DOHH2 (cell line): ENCODE measurements around the gene HOXA1.

Source experiments
- H3F3A ChIP-seq: fragments of 200-600 bp; sonication (generic), shearing (Covaris generic); 2 replicates; pipeline ENCODE4 v1.6.0; 2016; ENCODE audit warnings: antibody characterized with exemption, mild to moderate bottlenecking; ENCODE audit not compliant: control insufficient read depth, insufficient read depth
- H3K27ac ChIP-seq: fragments of 200-600 bp; sonication (generic); 2 replicates; pipeline ENCODE4 v1.5.1; 2014; ENCODE audit warnings: low read depth, mild to moderate bottlenecking, low read length, moderate library complexity
- H3K27me3 ChIP-seq: fragments of 200-600 bp; sonication (generic); 2 replicates; pipeline ENCODE4 v1.6.1; 2014; ENCODE audit warnings: mild to moderate bottlenecking, low read length, mixed read lengths; ENCODE audit not compliant: control insufficient read depth
- H3K36me3 ChIP-seq: fragments of 200-600 bp; sonication (generic); 2 replicates; pipeline ENCODE4 v1.6.1; 2014; ENCODE audit warnings: mild to moderate bottlenecking, low read length, moderate library complexity, mixed read lengths; ENCODE audit not compliant: control insufficient read depth
- H3K4me1 ChIP-seq: fragments of 200-600 bp; sonication (generic); 2 replicates; pipeline ENCODE4 v1.6.1; 2014; ENCODE audit warnings: mild to moderate bottlenecking, low read length, mixed read lengths; ENCODE audit not compliant: control insufficient read depth
- H3K4me2 ChIP-seq: fragments of 200-600 bp; sonication (generic); 2 replicates; pipeline ENCODE4 v1.6.0; 2014; ENCODE audit warnings: mild to moderate bottlenecking, low read length, moderate library complexity
- H3K4me3 ChIP-seq: fragments of 200-600 bp; sonication (generic); 2 replicates; pipeline ENCODE4 v1.5.1; 2014; ENCODE audit warnings: mild to moderate bottlenecking, low read length, mixed read lengths
- H3K79me2 ChIP-seq: fragments of 200-600 bp; sonication (generic); 2 replicates; pipeline ENCODE4 v1.6.1; 2014; ENCODE audit warnings: mild to moderate bottlenecking, low read length, mixed read lengths; ENCODE audit not compliant: control insufficient read depth
- H3K9me2 ChIP-seq: fragments of 200-600 bp; sonication (generic); replicated peaks from 2 replicates; pipeline ENCODE4 v1.6.1; 2014; ENCODE audit warnings: mild to moderate bottlenecking, low read length, mixed read lengths; ENCODE audit not compliant: control insufficient read depth
- H3K9me3 ChIP-seq: fragments of 200-600 bp; sonication (generic); 2 replicates; pipeline ENCODE4 v1.6.1; 2014; ENCODE audit warnings: antibody characterized with exemption, low read length, mixed read lengths; ENCODE audit not compliant: control insufficient read depth, insufficient read depth
- H4K20me1 ChIP-seq: fragments of 200-600 bp; sonication (generic); 2 replicates; pipeline ENCODE4 v1.6.0; 2014; ENCODE audit warnings: low read depth, mild to moderate bottlenecking, antibody characterized with exemption, low read length, moderate library complexity; ENCODE audit not compliant: control insufficient read depth, insufficient read depth
- CTCF ChIP-seq: fragments of 200-600 bp; sonication (generic); IDR thresholded peaks from one replicate; pipeline ENCODE4 v1.5.1; 2014; ENCODE audit warnings: antibody characterized with exemption, mild to moderate bottlenecking, low read depth, low read length; ENCODE audit not compliant: poor library complexity, severe bottlenecking
- EZH2phosphoT487 ChIP-seq: fragments of 200-600 bp; sonication (generic); IDR thresholded peaks from 2 replicates; pipeline ENCODE4 v1.6.1; 2017; ENCODE audit warnings: borderline replicate concordance, mild to moderate bottlenecking, antibody characterized with exemption, low read length, moderate library complexity, mixed read lengths

The HOXA1 gene

GRCh38 chr7:27119412-27119911, 23.7 kb upstream of the HOXA1 start:
- TF ChIP-seq CTCF (no peak), EZH2phosphoT487 (no peak)
- Histone ChIP-seq H3K36me3 (no peaks in the 10 kb centered on the region), H3K4me1 (no peaks in the 10 kb centered on the region), H3F3A (no peaks in the 10 kb centered on the region), H4K20me1 (no peaks in the 10 kb centered on the region), H3K9me3 (no peaks in the 10 kb centered on the region), H3K4me2 (no peak overlapping the region), H3K9me2 (no peaks in the 10 kb centered on the region), H3K27ac (no peak overlapping the region), H3K27me3 (no peaks in the 10 kb centered on the region), H3K4me3 (no peak overlapping the region), H3K79me2 (no peaks in the 10 kb centered on the region)

- H3K36me3 ChIP-seq, result no peaks in the 10 kb centered on the region
- H3K27ac ChIP-seq, result no peak overlapping the region
- no peak overlapping the region for H3K4me2 ChIP-seq
- H4K20me1 ChIP-seq, result no peaks in the 10 kb centered on the region
- H3K27me3 ChIP-seq, result no peaks in the 10 kb centered on the region
- no peak overlapping the region for H3K4me3 ChIP-seq
- no peaks in the 10 kb centered on the region for H3F3A ChIP-seq
- no peaks in the 10 kb centered on the region for H3K9me2 ChIP-seq
- TF ChIP-seq EZH2phosphoT487 (no peak), CTCF (no peak)
- no peaks in the 10 kb centered on the region for H3K9me3 ChIP-seq
- no peaks in the 10 kb centered on the region for H3K4me1 ChIP-seq
- H3K79me2 ChIP-seq, result no peaks in the 10 kb centered on the region
Measured at GRCh38 chr7:27118580-27118979, 22.8 kb upstream of the HOXA1 start.

- no peaks in the 10 kb centered on the region for H3F3A ChIP-seq
- no peaks in the 10 kb centered on the region for H3K27me3 ChIP-seq
- no peaks in the 10 kb centered on the region for H3K4me1 ChIP-seq
- H4K20me1 ChIP-seq, result no peaks in the 10 kb centered on the region
- no peaks in the 10 kb centered on the region for H3K36me3 ChIP-seq
- H3K9me3 ChIP-seq, result no peaks in the 10 kb centered on the region
- no peaks in the 10 kb centered on the region for H3K9me2 ChIP-seq
- H3K27ac ChIP-seq, result no peak overlapping the region
- no peak overlapping the region for H3K4me2 ChIP-seq
- H3K79me2 ChIP-seq, result no peaks in the 10 kb centered on the region
- TF ChIP-seq CTCF (no peak), EZH2phosphoT487 (no peak)
- H3K4me3 ChIP-seq, result no peak overlapping the region
Measured at GRCh38 chr7:27117887-27118491, 22.2 kb upstream of the HOXA1 start.
